Medulla oblongata (tissue), 1 donor: Measurements from ENCODE around the gene CPEB3.

Experiments used
- DNase-seq: peaks from one replicate; pipeline ENCODE4 v3.0.0-alpha.2; 2015; ENCODE audit errors: extremely low spot score

CPEB3 gene

DNA sequence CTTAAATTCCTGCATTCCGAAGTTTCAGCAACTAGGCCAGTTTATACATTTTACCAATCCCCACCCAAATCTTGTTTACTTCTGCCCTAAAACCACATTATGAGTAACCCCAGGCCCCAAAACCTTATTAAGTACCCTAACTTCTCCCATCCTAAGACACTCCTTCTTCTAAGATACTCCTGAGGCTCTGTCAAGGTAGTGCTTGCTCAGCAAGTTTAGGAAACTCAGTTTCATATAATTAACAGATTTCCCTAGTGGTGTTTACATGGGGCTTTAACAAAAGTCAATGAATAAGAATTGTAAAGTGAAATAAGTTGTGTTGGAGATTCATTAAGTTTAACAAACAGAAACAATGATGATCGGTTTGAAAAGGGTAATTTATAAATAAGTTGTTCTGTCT is 77.8 kb downstream of the CPEB3 start:
- DNase-seq = no peak

DNA sequence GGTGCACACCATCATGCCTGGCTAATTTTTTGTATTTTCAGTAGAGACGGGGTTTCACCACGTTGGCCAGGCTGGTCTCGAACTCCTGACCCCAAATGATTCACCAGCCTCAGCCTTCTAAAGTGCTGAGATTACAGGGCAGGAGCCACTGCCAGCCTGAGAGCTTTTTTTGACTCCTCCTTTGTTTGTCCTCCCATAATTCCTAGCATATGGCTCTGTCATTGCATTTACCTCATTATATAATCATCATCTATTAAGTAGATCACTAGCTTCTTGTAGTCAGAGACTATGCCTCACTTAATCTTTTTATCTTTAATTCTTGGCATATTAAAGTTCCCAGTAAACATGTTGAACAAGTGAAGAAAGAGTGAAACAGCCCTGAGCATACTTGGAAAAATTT is 82.1 kb downstream of the CPEB3 start:
- no peak for DNase-seq

DNA sequence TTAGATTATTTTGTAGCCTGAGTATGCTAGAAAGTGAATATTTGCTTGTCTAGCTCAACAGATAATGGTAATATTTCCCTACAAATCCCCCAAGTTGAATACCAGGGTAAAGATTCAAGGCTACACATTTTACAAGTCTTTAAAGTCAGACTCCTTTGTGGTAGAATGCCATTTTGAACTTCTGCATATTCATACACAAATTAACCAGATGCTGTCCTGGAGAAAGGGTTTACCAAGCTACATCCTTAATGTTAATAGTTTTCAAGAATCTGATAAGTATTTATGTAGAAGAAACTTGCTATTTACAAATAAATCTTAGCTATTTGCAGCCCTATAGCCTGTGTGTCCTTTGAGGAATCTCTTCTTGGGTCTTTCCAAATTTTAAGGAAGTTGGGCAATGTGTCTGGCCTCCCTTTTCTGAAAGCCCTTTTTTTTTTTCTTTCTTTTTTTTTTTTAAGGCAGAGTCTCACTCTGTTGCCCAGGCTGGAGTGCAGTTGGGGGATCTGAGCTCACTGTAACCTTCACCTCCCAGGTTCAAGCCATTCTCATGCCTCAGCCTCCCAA is 82.6 kb downstream of the CPEB3 start:
- no peak for DNase-seq

DNA sequence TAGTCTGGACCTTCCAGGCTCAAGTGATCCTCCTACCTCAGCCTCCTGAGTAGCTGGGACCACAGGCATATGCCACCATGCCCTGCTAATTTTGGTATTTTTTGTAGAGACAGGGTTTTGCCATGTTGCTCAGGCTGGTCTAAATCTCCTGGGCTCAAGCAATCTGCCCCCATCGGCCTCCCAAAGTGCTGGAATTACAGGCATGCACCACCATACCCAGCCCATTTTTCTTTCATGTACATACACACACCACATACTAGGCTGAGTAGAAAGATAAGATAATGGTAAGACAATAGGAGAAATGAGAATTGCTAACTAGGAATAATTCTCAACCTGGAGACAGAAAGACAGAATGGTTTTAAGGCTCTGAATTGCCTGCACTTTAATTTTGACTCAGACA is 83.8 kb downstream of the CPEB3 start:
- DNase-seq = no peak

DNA sequence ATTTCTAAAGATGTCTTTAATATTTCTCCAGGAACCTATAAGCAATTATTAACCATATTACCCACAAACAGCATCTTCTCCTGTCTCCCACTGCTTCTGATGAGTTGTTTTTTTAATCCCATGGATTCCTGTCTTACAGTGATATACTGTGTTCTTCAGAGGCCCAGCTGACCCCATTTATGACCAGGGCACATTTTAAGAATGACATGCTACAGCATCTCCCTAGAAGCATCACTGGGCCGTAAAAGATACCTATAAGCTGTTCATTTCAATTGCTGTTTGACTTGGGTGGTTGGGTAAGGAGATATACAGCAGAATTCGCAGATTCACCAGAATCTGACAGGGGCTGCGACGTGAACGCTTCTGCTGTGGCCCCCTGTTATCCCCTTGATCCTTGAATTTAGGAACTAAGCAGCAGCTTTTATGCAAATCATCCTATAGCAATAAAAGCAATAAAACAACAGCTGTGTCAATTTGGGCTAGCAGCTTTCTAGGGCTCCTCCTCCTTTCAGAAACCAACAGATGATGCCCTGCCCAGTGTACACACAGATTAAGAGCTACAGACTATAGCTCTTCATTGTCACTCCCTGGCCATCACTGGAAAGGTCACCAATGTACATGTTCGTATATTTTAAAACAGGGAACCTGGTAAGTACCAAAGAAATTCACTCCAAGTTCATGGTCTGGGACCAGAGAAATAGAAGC is 86.8 kb downstream of the CPEB3 start:
- no peak for DNase-seq

DNA sequence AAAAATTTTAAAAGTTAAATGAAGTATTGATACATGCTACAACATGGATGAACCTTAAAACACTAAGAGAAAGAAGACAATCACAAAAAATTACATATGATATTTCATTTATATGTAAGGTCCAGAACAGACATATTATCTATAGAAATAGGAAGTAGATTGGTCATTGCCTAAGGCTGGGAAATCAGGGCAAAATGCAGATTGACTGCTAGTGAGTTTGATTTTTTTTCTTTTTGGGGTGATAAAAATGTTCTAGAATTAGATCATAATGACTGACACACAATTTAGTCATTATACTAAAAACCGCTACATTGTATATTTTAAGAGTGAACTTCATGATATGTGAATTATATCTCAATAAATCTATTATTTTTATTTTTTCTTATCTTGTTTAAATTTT is 88.3 kb downstream of the CPEB3 start:
- DNase-seq = no peak

DNA sequence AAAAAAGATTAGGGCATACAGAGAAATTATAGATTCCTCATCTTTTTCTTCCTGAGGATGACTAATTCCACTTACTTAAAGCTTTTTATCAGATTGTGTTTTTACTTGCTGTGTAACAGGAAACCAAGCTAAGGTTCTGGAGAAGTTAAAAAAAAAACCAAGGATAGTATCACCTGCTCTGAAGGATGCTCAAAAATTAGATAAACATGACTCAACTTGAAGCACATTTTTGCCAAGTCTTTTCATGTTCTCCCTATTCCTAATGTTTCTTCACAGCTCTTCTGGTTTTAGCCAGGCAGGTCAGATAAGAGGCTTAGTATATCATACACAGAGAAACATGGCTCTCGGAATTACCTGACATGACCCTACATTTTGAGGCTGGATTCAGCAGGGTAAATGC is 90.3 kb downstream of the CPEB3 start:
- no peak for DNase-seq

DNA sequence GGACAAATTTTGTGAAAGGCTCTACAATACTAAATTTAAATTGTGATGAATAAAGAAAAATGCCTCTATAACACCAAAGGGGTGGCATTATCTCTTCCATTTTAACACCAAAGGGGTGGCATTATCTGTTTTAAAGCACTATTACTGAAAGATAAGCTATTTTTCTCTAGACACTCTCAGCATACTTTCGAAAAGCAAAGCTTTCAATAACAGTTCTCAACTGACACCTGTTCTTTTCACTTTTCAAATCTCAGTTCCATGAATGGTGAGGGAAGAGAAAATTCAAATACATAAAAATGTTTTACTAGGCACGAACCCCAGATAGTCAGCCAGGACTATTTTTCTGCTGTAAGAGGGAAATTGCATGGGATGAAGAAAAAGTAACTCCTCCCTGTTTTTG is 103.8 kb downstream of the CPEB3 start:
- DNase-seq = no peak

DNA sequence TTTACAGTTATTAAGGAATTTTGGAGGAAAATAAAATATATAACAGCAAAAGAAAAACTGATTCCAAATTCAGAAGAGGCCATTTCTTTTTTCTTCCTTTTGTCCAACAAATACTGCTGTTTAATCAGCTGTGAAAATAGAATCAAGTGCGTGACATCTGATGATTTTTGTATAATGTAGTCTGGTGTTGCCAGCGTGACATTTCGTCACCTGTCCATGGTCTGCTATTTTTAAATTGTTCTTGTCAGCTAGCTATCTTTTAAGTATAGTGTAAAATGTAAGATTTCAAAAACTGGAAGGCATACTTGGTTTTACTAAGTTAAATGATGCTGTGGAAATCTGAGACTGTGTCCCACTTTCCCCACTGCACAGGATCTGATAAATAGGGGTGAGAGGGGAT is 105.9 kb downstream of the CPEB3 start:
- DNase-seq = no peak

DNA sequence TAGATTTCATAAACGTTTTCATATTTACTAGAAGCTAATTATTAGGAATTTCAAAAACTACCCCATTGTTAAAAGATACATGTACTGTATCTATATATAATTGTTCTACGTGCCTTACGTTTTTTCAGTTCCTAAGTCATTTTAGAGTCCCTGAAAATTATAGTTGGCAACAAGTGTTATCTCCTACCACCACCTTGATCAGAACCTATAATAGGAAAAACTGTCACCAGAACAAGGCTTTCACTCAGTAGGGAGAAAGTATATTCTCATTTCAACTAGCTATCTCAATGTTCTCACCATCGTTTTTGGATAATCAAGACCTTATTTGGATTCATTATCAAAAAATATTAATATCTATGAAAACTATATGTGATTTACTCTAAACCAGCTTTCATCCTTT is 107.7 kb downstream of the CPEB3 start:
- no peak for DNase-seq

DNA sequence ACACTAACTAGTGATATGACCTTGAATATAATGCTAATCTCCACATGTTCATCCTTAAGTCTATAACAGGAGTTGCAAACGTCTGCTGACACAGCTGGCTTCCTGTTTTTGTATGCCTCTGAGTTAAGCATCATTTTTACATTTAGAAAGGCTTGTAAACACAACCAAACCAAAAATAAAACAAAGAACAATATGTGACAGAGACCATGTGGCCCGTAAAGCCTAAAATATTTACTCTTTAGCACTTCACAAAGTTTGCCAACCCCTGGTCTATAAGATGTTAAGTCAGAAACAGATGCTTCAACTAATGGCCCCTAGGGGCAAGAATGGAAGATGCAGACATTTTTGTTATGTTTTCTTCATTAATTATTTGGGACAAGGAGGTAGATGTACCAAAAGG is 109.3 kb downstream of the CPEB3 start:
- DNase-seq = no peak

DNA sequence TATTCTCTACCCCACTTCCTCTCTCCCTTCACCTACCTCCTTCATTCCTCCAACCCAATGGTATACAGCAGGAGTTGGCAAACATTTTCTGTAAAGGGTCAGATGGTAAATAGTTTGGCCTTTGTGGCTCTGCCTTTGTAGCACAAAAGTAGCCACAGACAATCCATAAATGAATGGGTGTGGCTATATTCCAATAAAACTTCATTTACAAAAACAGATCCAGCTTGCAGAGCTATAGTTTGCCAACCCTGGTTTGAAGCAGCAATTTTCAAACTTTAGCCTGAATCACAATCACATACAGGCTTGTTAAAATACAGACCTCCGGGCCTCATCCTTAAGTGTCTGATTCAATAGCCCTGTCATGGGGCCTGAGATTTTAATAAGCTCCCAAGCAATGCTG is 110.5 kb downstream of the CPEB3 start:
- DNase-seq = no peak

DNA sequence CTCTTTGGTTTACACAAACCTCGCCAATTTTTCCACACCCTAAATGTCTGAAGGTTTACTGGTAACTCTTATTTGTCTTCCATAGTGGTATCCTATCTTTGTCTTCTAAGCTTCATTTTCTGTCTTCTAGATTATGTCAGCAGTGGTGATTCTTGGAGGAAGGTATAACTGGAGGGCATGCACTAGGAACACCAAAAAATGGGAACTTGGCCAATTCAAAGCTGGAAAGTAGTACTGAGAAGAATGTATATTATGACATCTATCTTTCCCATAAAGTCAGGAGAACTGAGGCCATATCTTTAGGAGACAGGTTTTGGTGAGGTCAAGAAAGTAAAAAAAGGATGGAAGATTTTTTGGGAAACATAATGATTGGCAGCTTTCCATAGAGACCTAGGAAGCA is 113.3 kb downstream of the CPEB3 start:
- DNase-seq = no peak

DNA sequence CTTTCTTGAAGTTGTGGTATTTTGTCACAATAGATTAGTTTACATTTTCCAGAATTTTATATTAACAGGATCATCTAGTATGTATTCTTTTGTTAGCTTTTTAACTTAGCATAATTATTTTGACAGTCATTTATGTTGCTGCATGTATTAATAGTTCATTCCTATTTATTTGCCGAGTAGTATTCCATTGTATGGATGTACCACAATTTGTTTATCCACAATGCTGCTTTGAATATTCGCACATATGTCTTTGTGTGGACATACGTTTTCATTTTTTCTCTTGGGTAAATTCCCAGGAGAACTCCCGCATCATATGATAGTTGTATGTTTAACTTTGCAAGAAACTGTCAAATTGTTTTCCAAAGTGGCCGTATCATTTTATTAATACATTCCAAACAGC is 115.7 kb downstream of the CPEB3 start:
- DNase-seq = no peak

DNA sequence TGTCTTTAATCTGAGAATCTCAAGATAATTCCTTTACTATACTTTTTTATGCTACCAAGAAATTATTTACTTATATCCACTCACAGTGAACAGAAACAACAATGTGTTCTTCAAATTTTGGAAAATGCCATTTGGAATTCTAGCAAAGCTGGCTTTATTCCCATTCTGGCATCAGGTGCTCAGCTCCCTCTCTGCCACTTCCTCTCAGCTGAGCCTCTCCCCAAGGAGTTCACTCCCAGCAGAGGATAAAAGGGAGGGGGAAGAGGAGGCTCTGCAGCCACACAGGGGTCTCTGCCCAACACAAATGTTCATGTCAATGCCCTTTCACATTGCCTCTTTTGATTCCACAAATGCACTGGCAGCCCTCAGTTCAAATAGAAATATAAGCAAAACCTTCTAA is 116.9 kb downstream of the CPEB3 start:
- no peak for DNase-seq

DNA sequence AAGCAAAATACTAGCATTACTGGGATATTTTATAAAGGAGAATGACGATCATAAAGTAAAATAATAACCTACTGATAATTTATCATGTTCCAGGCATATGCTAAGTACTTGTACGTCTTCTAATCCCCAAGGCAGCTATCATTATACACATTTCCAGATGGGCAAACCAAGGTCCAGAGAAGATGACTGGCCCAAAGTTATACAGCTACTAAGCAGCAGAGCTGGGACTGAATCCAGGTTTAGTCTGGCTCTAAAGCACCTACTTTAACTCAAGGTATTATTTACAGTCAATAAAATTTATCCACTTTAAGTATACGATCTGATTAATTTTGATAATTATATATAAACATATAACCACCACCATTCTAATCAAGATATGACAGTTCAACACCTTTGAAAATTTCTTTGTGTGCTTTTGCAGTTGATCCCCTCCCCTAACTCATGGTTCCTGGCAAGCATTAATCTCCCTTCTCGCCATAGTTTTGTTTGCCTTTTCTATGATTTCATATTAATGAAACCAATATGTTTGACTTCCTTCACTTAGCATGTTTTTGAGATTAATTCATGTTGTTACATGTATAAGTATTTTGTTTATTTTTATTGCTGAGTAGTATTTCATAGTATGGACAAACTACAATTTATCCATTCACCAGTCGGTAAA is 126.7 kb downstream of the CPEB3 start:
- DNase-seq = no peak

DNA sequence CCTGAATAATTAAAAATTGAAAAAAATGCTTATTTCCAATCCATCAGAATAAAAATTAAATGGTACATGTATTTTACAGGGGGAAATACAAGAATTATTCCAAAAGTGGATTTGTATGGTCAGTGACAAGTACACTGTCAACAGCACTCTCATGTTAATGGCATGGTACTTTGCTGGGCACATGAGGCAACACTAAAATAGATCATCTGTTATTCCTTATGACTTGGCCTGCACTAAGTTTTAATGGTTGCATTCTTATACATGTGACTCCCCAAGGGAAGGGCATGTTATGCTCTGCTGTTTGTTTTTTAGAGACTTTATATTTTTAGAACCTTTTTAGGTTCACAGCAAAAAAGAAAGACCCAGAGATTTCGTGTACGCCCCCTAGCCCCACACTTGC is 128.3 kb downstream of the CPEB3 start:
- no peak for DNase-seq

DNA sequence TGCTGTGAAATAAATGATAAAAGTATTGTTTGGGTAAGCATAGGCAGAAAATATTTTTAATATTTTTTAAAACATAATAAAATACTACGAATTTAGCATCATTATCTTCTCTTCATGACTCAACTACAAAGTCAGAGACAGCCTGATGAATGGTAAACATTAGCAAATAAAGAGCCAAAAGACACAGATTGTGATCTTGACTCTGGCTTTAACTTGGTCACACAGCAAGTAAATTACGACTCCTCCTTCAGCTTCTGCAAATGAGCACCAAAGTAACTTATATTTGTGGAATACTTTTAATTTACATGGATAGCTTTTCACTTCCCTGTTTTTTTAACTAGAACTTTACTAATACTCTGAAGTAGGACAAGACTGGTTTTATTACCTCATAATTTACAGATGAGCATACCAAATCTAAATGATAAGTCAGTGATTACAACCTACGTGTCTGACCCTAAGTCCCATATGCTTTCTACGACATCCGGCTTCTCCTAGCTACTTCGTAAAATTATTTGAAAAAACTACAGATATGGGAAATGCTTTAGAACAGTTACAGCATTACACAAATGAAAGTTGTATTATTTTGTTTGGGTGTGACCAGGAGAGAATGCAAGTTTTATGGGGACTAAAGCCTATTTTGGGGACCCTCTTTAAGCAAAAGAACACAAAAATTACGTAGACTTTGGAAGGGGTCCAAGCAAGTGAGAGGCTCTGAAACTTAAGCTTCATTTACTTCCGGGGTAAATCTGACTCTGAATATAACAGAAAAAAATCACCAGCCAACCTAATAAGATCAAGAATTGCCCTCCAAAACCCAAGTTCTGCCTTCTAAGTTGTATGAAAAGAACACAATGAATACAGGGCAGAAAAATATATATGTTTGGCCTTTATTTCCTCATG is 133.8 kb downstream of the CPEB3 start:
- DNase-seq = no peak

DNA sequence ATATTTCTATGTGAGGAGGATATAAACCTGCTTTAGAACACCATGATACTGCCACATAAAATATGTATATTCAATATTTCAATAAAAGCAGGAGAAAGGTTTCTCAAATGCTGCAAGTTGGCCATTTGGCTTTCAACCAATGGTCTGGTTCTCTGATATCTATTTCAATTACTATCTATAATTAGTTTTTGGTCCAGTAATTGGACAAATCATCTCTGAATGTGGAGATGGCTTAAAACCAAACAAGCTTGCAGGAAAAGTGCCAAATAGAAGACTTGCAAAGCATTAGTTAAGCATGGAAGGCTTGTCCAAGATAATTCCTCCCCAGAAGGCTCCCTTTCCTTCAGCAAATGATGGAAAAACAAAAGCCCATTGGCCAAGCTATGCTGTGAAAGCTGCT is 140.1 kb downstream of the CPEB3 start:
- no peak for DNase-seq

DNA sequence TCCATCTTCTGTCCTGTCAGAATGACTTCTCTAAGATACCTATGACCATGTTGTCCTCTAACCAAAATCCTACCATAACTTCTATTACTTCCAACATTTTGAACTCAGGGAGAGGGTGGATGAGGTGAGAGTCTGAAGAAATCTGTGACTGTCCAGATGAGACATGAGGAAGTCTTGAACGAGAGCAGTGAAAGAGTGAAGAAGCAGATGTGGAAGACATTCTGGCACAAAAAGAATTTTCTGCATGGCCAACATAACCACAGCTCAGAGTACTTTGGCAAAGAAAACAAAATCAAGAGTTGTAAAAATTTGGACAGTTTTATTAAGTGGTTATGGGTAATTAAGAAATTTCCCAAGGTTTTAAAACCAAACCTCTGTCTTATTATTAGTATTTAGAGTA is 141.6 kb downstream of the CPEB3 start:
- no peak for DNase-seq

DNA sequence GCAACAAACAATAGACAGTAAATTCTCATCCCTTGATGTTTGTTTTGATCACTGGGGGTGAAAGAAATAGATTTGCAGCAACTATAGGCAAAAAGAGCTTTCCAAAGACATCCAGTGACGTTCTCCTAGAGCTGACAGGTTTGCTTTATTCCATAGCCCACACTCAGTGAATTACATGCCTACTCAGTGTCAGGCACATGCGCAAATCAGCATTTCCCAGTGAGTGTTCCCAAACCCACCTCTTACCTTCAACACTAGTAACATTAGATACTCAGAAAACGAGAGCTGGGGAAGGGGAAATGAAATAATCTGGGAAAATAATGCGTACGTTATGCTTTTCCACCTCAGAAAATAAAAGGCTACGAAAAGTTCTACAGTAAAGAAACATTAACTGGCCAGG is 144.1 kb downstream of the CPEB3 start:
- no peak for DNase-seq

DNA sequence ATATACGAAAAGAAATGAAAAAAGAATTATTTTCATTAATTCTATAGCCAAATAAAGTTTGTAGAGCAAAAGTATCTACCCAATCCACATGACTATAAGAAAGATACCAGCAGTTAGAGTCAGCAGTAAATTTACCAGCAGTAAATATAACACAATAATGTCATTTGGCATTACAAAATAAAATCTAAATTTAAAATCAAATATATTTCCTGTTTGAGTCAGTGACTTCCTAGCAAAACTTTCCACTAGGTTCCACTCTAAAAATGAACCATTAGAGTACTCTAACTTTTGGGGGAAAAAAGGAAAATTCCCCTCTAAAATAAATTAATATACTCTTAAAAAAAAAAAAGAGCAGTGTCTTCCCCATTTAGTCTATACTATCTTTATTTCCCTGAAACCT is 144.8 kb downstream of the CPEB3 start:
- no peak for DNase-seq

DNA sequence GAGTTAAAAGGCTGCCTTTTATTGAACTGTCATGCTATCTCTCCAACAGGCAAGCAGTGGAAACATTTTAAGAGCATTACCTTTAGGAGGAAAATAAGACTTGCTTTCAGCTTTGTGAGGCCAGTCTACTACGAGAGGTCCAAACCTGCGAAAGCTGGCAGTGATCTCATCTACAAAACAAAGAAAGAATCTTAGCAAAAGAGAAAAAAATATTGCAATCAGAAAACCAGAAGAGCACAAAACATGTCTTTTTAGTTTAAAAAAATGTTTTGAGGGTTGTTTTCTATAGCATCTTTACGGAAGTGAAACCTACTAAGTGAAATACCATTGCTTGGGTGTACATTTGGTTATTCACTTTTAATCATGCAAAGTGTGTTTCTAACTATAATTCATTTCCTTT is 147.9 kb downstream of the CPEB3 start:
- no peak for DNase-seq
